Panc1 (cell line): ENCODE data around the gene SMTNL2.

ENCODE experiments used
- CTCF ChIP-seq: fragments of 450-650 bp; IDR thresholded peaks from 2 replicates; pipeline ENCODE4 v1.5.1; 2017; ENCODE audit warnings: mild to moderate bottlenecking
- POLR2AphosphoS5 ChIP-seq: IDR thresholded peaks from 2 replicates; pipeline ENCODE4 v1.6.1; 2012; ENCODE audit warnings: mild to moderate bottlenecking, low read depth, low read length, moderate library complexity
- SIN3A ChIP-seq: IDR thresholded peaks from 2 replicates; pipeline ENCODE4 v1.6.1; 2012; ENCODE audit warnings: low read depth, mild to moderate bottlenecking, low read length, moderate library complexity, borderline replicate concordance; ENCODE audit not compliant: insufficient read depth
- TCF7L2 ChIP-seq: IDR thresholded peaks from 2 replicates; pipeline ENCODE4 v1.6.1; 2011; ENCODE audit warnings: mild to moderate bottlenecking, low read depth, low read length, inconsistent platforms
- TF ChIP-seq, protein P1 (sequence below), 2 experiments: IDR thresholded peaks; 2 replicates each; pipeline ENCODE4 v1.6.1; 2011 to 2012; ENCODE audit warnings: low read depth in 2 of 2, control low read depth in 1 of 2, low read length in 1 of 2, mild to moderate bottlenecking in 1 of 2, moderate library complexity in 1 of 2; ENCODE audit not compliant: insufficient read depth in 1 of 2

DNA sequence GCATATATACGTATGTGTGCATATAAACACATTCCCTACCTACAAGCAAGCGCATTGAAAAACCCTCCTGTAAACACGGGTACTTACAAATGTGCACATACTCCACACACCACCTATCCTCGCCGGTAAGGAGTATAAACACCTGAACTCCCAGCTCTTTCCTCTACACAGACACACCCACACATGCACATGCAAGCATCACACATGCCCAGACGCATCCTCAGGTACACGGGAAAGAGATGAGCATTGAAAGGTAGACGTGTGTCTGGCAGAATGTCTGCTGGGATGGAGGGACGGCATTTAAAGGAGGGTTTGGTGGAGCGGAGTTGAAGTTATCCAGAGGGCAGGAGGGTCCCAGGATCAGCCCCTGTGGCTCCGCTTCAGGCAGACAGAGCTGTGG lies 4.7 kb upstream of the SMTNL2 start:
- TF ChIP-seq CTCF (no peak), SIN3A (no peak), POLR2AphosphoS5 (no peak), TCF7L2 (no peak)
- TF ChIP-seq, protein P1, sequence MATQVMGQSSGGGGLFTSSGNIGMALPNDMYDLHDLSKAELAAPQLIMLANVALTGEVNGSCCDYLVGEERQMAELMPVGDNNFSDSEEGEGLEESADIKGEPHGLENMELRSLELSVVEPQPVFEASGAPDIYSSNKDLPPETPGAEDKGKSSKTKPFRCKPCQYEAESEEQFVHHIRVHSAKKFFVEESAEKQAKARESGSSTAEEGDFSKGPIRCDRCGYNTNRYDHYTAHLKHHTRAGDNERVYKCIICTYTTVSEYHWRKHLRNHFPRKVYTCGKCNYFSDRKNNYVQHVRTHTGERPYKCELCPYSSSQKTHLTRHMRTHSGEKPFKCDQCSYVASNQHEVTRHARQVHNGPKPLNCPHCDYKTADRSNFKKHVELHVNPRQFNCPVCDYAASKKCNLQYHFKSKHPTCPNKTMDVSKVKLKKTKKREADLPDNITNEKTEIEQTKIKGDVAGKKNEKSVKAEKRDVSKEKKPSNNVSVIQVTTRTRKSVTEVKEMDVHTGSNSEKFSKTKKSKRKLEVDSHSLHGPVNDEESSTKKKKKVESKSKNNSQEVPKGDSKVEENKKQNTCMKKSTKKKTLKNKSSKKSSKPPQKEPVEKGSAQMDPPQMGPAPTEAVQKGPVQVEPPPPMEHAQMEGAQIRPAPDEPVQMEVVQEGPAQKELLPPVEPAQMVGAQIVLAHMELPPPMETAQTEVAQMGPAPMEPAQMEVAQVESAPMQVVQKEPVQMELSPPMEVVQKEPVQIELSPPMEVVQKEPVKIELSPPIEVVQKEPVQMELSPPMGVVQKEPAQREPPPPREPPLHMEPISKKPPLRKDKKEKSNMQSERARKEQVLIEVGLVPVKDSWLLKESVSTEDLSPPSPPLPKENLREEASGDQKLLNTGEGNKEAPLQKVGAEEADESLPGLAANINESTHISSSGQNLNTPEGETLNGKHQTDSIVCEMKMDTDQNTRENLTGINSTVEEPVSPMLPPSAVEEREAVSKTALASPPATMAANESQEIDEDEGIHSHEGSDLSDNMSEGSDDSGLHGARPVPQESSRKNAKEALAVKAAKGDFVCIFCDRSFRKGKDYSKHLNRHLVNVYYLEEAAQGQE (IDR thresholded peaks at IDR 0.05; ENCODE audit: insufficient read depth in 1 of 2, low read depth in 2 of 2, low read length in 1 of 2) = no peak
